Activated CD8-positive, alpha-beta T cell treated with anti-CD3 and anti-CD28 coated beads, Interleukin-2, amount 10 ng/mL, durations not matched to agents 7 days and 5 days (primary cell): ENCODE measurements around the gene ZNF777. TPM values are rescaled to one million over a fixed set of nuclear protein-coding genes. Genes with fewer than 3 reads are reported as not detected.

Source experiments
- ATAC-seq: fragments of 150-1000 bp; cut with Tn5 transposase; one replicate; pipeline ENCODE4 v1.10.0; 2021; ENCODE audit warnings: moderate library complexity
- CTCF ChIA-PET: fragments of 350-600 bp; sonication (Branson Sonifier 250); formaldehyde crosslinking; loops from one replicate; lab custom pipeline; 2021; ENCODE audit warnings: antibody characterized with exemption; lab: Charles Lee
- POLR2A ChIA-PET: fragments of 350-600 bp; sonication (Branson Sonifier 250); formaldehyde crosslinking; loops from one replicate; lab custom pipeline; 2021; ENCODE audit warnings: antibody characterized with exemption; lab: Charles Lee
- DNase-seq: peaks from one replicate; pipeline ENCODE4 v3.0.0-alpha.2; 2020
- H3K27ac Mint-ChIP-seq: one replicate; pipeline ENCODE4 v1.8.0; 2021; ENCODE audit warnings: mild to moderate bottlenecking, mixed read lengths
- H3K27me3 Mint-ChIP-seq: one replicate; pipeline ENCODE4 v1.8.0; 2021; ENCODE audit warnings: low read depth, mixed read lengths
- H3K36me3 Mint-ChIP-seq: one replicate; pipeline ENCODE4 v1.8.0; 2021; ENCODE audit warnings: low read depth, mixed read lengths
- H3K4me1 Mint-ChIP-seq: one replicate; pipeline ENCODE4 v1.8.0; 2021; ENCODE audit warnings: low read depth, mixed read lengths
- H3K4me3 Mint-ChIP-seq: one replicate; pipeline ENCODE4 v1.8.0; 2021; ENCODE audit warnings: mild to moderate bottlenecking, mixed read lengths
- H3K9me3 Mint-ChIP-seq: one replicate; pipeline ENCODE4 v1.8.0; 2022; ENCODE audit warnings: mixed read lengths; ENCODE audit not compliant: insufficient read depth
- total RNA-seq, 2 experiments: library from RNA; stranded (reverse); gene quantifications; one replicate each; pipeline ENCODE4 v1.2.3, GENCODE V29; 2021

ZNF777 gene
- total RNA-seq = 10 to 100 TPM; 12.9 to 13.1 TPM

- no peaks in the 10 kb centered on the region for H3K9me3 Mint-ChIP-seq
- ATAC-seq = peak; percentile 98
- POLR2A ChIA-PET = interaction anchor here (0.6 to 1.8 kb wide), 8 partner anchors 15 to 411 kb away, joined by 3 to 6 read pairs (median 4); partner anchors contain the start of gene ZNF783
Measured at GRCh38 chr7:149460493-149461277, at the start of gene ZNF777. TSS of gene ZNF777 (minus strand) at chr7:149461062. CDS start at chr7:149456022, 5,040 bp downstream.

GRCh38 chr7:149510248-149510647 is 49.4 kb upstream of the ZNF777 start:
- Mint-ChIP-seq H3K27me3 (peaks cover 6% of the 10 kb centered on the region), H3K36me3 (peaks cover 11% of the 10 kb centered on the region), H3K27ac (no peak overlapping the region), H3K4me3 (no peak overlapping the region), H3K4me1 (no peaks in the 10 kb centered on the region), H3K9me3 (peaks cover 26% of the 10 kb centered on the region)
- ChIA-PET POLR2A (no interaction called here), CTCF (interaction anchor here (1.1 kb wide), 1 partner anchor 114 kb away, joined by 3 read pairs; no protein-coding TSS in a partner anchor)
- DNase-seq = no peak
- no peak for ATAC-seq

More at GRCh38 chr7:149460493-149461277, at the start of gene ZNF777:
- peaks cover 18% of the 10 kb centered on the region for H3K27me3 Mint-ChIP-seq
- peak within 1 kb of the TSS; percentile 80 for H3K27ac Mint-ChIP-seq
- DNase-seq = peak; percentile 89
- CTCF ChIA-PET = interaction anchor here (0.6 to 4.0 kb wide), 18 partner anchors 10 to 199 kb away, joined by 3 to 14 read pairs (median 4); partner anchors contain the start of gene ZNF783
- H3K4me1 Mint-ChIP-seq = peaks cover 23% of the 10 kb centered on the region
- peak within 1 kb of the TSS; percentile 82 for H3K4me3 Mint-ChIP-seq
- H3K36me3 Mint-ChIP-seq = peaks cover 5% of the 10 kb centered on the region

- peaks cover 30% of the 10 kb centered on the region for H3K9me3 Mint-ChIP-seq
- DNase-seq (no peak), ATAC-seq (no peak)
- H3K4me1 Mint-ChIP-seq = no peaks in the 10 kb centered on the region
- no peak overlapping the region for H3K27ac Mint-ChIP-seq
- ChIA-PET POLR2A (no interaction called here), CTCF (interaction anchor here (0.6 to 1.1 kb wide), 2 partner anchors 115 to 323 kb away, joined by 3 read pairs; no protein-coding TSS in a partner anchor)
- no peak overlapping the region for H3K4me3 Mint-ChIP-seq
- peaks cover 4% of the 10 kb centered on the region for H3K27me3 Mint-ChIP-seq
- H3K36me3 Mint-ChIP-seq = peaks cover 9% of the 10 kb centered on the region
Measured at GRCh38 chr7:149509774-149510173, 48.9 kb upstream of the ZNF777 start.

GRCh38 chr7:149505551-149505950 is 44.7 kb upstream of the ZNF777 start:
- no peak overlapping the region for H3K27ac Mint-ChIP-seq
- CTCF ChIA-PET = no interaction called here
- POLR2A ChIA-PET = no interaction called here
- peaks cover 5% of the 10 kb centered on the region for H3K4me1 Mint-ChIP-seq
- H3K36me3 Mint-ChIP-seq = peaks cover 7% of the 10 kb centered on the region
- peaks cover 31% of the 10 kb centered on the region for H3K9me3 Mint-ChIP-seq
- ATAC-seq (no peak), DNase-seq (no peak)
- peaks cover 3% of the 10 kb centered on the region for H3K27me3 Mint-ChIP-seq
- no peak overlapping the region for H3K4me3 Mint-ChIP-seq

- no peak for ATAC-seq
- H3K36me3 Mint-ChIP-seq = no peaks in the 10 kb centered on the region
- CTCF ChIA-PET = interaction anchor here (1.1 to 3.3 kb wide), 4 partner anchors 13 to 124 kb away, joined by 3 to 25 read pairs (median 4); no protein-coding TSS in a partner anchor
- H3K27ac Mint-ChIP-seq = peak overlapping the region; percentile 45
- no peak for DNase-seq
- POLR2A ChIA-PET = no interaction called here
- no peak overlapping the region for H3K4me3 Mint-ChIP-seq
- H3K4me1 Mint-ChIP-seq = peaks cover 23% of the 10 kb centered on the region
- H3K9me3 Mint-ChIP-seq = peaks cover 11% of the 10 kb centered on the region
- H3K27me3 Mint-ChIP-seq = peaks cover 5% of the 10 kb centered on the region
Measured at GRCh38 chr7:149501651-149502050, 40.8 kb upstream of the ZNF777 start.

- Mint-ChIP-seq H3K4me3 (no peak overlapping the region), H3K9me3 (peaks cover 11% of the 10 kb centered on the region), H3K36me3 (no peaks in the 10 kb centered on the region), H3K4me1 (peaks cover 30% of the 10 kb centered on the region), H3K27ac (no peak overlapping the region), H3K27me3 (peaks cover 5% of the 10 kb centered on the region)
- CTCF ChIA-PET = interaction anchor here (1.1 to 3.3 kb wide), 3 partner anchors 12 to 125 kb away, joined by 3 to 25 read pairs (median 5); no protein-coding TSS in a partner anchor
- POLR2A ChIA-PET = interaction anchor here (0.9 kb wide), 1 partner anchor 41 kb away, joined by 3 read pairs; no protein-coding TSS in a partner anchor
- ATAC-seq (no peak), DNase-seq (no peak)
Measured at GRCh38 chr7:149500910-149501309, 40.0 kb upstream of the ZNF777 start.

GRCh38 chr7:149500201-149500600 is 39.3 kb upstream of the ZNF777 start:
- Mint-ChIP-seq H3K9me3 (peaks cover 5% of the 10 kb centered on the region), H3K27me3 (peaks cover 5% of the 10 kb centered on the region), H3K4me3 (no peak overlapping the region), H3K27ac (no peak overlapping the region), H3K36me3 (no peaks in the 10 kb centered on the region), H3K4me1 (peaks cover 37% of the 10 kb centered on the region)
- peak; percentile 38 for DNase-seq
- CTCF ChIA-PET = interaction anchor here (1.4 to 3.3 kb wide), 3 partner anchors 99 to 238 kb away, joined by 4 to 25 read pairs (median 5); partner anchors contain the start of gene ZNF783
- ATAC-seq = no peak
- POLR2A ChIA-PET = interaction anchor here (0.9 kb wide), 1 partner anchor 40 kb away, joined by 3 read pairs; no protein-coding TSS in a partner anchor

- Mint-ChIP-seq H3K4me3 (no peak overlapping the region), H3K27me3 (peaks cover 2% of the 10 kb centered on the region), H3K36me3 (peaks cover 7% of the 10 kb centered on the region), H3K27ac (no peak overlapping the region), H3K9me3 (no peaks in the 10 kb centered on the region), H3K4me1 (peaks cover 44% of the 10 kb centered on the region)
- CTCF ChIA-PET = interaction anchor here (0.7 to 3.3 kb wide), 5 partner anchors 48 to 237 kb away, joined by 3 to 25 read pairs (median 4); partner anchors contain the start of gene ZNF783
- no peak for DNase-seq
- POLR2A ChIA-PET = no interaction called here
- no peak for ATAC-seq
Measured at GRCh38 chr7:149498811-149499210, 37.9 kb upstream of the ZNF777 start.

GRCh38 chr7:149497467-149498261 is 36.8 kb upstream of the ZNF777 start, which contains the start of gene ZNF746:
TSS of gene ZNF746 (minus strand) at chr7:149497809. CDS start at chr7:149497536, 273 bp downstream.
- Mint-ChIP-seq H3K4me3 (peak within 1 kb of the TSS; percentile 93), H3K36me3 (peaks cover 16% of the 10 kb centered on the region), H3K4me1 (peaks cover 44% of the 10 kb centered on the region), H3K9me3 (no peaks in the 10 kb centered on the region), H3K27me3 (peaks cover 2% of the 10 kb centered on the region), H3K27ac (peak within 1 kb of the TSS; percentile 92)
- CTCF ChIA-PET = no interaction called here
- DNase-seq (peak; percentile 86), ATAC-seq (peak; percentile 95)
- POLR2A ChIA-PET = no interaction called here

GRCh38 chr7:149496642-149497391 is 36.0 kb upstream of the ZNF777 start:
- Mint-ChIP-seq H3K27me3 (peaks cover 2% of the 10 kb centered on the region), H3K4me1 (peaks cover 44% of the 10 kb centered on the region), H3K27ac (peak overlapping the region; percentile 92), H3K4me3 (peak overlapping the region; percentile 93), H3K36me3 (peaks cover 23% of the 10 kb centered on the region), H3K9me3 (no peaks in the 10 kb centered on the region)
- POLR2A ChIA-PET = interaction anchor here (1.3 kb wide), 1 partner anchor 74 kb away, joined by 5 read pairs; no protein-coding TSS in a partner anchor
- DNase-seq = peak; percentile 66
- peak; percentile 35 for ATAC-seq
- CTCF ChIA-PET = interaction anchor here (1.8 to 2.2 kb wide), 2 partner anchors 102 to 128 kb away, joined by 6 to 10 read pairs; no protein-coding TSS in a partner anchor
